HG03558 (cell line): Measurements from ENCODE around the gene WDR13.
A peak's percentile ranks its signal among the peaks of the same experiment; 100 is the strongest.
"Not testable (repeated sequence)": the region's sequence is repeated elsewhere in the genome, so short reads cannot be mapped to it uniquely, and the experiment has no call there.

Source experiments
- ATAC-seq: cut with Tn5 transposase; IDR thresholded peaks from one replicate; pipeline ENCODE4 v1.9.1; 2021; ENCODE audit warnings: moderate number of reproducible peaks; ENCODE audit not compliant: unreplicated experiment; ENCODE audit errors: extremely low read depth

The WDR13 gene

GRCh38 chrX:48597353-48598264 is at the start of gene WDR13:
Gene WDR13, plus strand, starts transcription at chrX:48597492. Its CDS starts 505 bp downstream, at chrX:48597997.
- ATAC-seq = no peak

- ATAC-seq = no peak
Observed at GRCh38 chrX:48548871-48549270, 48.4 kb upstream of the WDR13 start.

- not testable (repeated sequence) for ATAC-seq
Observed at GRCh38 chrX:48555731-48556325, 41.5 kb upstream of the WDR13 start.

GRCh38 chrX:48558271-48558670 is 39.0 kb upstream of the WDR13 start:
- ATAC-seq = no peak

- no peak for ATAC-seq
Observed at GRCh38 chrX:48559636-48560035, 37.7 kb upstream of the WDR13 start.

GRCh38 chrX:48560056-48560455 is 37.2 kb upstream of the WDR13 start:
- no peak for ATAC-seq

- no peak for ATAC-seq
Observed at GRCh38 chrX:48560681-48561080, 36.6 kb upstream of the WDR13 start.

- ATAC-seq = peak; percentile 37
Observed at GRCh38 chrX:48569958-48570357, 27.3 kb upstream of the WDR13 start.

GRCh38 chrX:48573690-48574269 is 23.5 kb upstream of the WDR13 start:
- no peak for ATAC-seq

GRCh38 chrX:48574270-48575266 is 22.7 kb upstream of the WDR13 start, which contains the start of gene RBM3:
Gene RBM3, plus strand, starts transcription at chrX:48574484. Its CDS starts 697 bp downstream, at chrX:48575181.
- peak; percentile 39 for ATAC-seq

- ATAC-seq = no peak
Observed at GRCh38 chrX:48575642-48576041, 21.6 kb upstream of the WDR13 start.

- no peak for ATAC-seq
Observed at GRCh38 chrX:48576108-48576507, 21.2 kb upstream of the WDR13 start.

- ATAC-seq = no peak
Observed at GRCh38 chrX:48578661-48579128, 18.6 kb upstream of the WDR13 start.

GRCh38 chrX:48579259-48579658 is 18.0 kb upstream of the WDR13 start:
- ATAC-seq = no peak

GRCh38 chrX:48580662-48581061 is 16.6 kb upstream of the WDR13 start:
- ATAC-seq = no peak

GRCh38 chrX:48584698-48585097 is 12.6 kb upstream of the WDR13 start:
- ATAC-seq = no peak

- no peak for ATAC-seq
Observed at GRCh38 chrX:48589482-48590162, 7.7 kb upstream of the WDR13 start.

GRCh38 chrX:48590203-48591103 is 6.8 kb upstream of the WDR13 start:
- no peak for ATAC-seq
